Stimulated activated CD8-positive, alpha-beta memory T cell treated with anti-CD3 and anti-CD28 coated beads, Interleukin-2, amount 100 ng/mL, for 48 hours (primary cell): ENCODE results near the gene SEMA4G.

Source experiments
- DNase-seq, 2 donors: peaks; one replicate each; pipeline ENCODE4 v3.0.0-alpha.2; 2020; ENCODE audit warnings: low read depth in 2 of 2

Gene SEMA4G

GRCh38 chr10:101006593-101007098 is 37.3 kb downstream of the SEMA4G start:
- no peak for DNase-seq

DNA sequence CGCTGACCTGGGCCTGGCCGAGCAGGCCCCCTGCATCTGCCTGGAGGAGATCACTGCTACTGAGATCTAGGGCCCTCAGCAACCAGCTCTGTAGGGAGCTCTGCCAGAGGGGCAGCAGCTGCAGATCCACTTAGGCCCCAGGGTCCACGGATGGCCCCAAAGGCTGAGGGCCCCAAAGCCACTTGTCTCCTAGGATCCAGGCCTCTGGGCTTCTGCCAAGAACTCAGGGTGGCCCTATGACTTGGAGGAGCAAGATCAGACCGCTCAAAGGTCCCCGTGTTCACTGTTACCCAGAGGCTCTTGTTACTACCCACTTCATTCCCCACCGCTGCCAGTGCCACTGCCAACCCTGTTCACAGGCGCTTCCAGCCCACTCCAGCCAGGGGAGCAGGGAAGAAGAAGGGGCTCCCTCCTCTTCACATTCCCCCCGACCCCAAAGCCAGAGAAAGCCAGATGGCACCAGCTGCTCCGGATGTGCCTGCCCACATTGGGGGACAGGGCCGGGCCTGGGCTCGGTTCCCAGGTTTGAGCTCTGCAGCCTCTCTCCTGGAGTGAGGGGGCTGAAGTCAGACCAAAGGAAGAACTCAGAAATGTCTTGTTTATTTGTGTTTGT is 37.9 kb downstream of the SEMA4G start:
- no peak for DNase-seq

- no peak for DNase-seq
Measured at GRCh38 chr10:101007915-101008822, 38.9 kb downstream of the SEMA4G start.

DNA sequence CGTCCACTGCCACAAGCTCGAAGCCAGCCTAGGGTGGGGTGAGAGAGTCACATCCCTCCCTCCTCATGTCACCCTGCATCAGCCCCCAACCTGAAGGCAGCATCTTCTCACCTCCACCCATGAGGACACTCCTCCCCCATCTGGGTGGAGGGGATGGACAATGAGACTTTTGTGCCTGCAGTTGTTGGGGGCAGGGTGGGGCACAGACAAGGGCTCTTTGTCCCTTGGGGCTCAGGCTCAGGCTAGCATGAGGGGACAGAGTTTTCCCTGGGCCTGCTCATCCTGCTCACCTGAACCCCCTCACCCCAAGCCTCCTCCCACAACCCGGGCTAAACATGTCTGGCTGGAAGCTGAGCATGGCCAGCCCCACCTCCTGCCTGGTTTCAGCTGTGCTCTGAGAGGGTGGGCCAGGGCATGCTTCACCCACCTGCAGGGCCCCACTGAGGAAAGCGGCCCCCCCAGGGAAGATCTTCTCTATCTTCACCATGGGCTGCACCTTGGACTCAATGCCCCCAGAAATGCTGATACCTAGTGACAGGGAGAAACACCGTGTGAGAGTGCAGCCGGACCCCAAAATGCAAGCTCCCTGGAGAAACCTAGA is 39.6 kb downstream of the SEMA4G start:
- no peak for DNase-seq

- no peak for DNase-seq
Measured at GRCh38 chr10:101010329-101010728, 41.0 kb downstream of the SEMA4G start.

DNA sequence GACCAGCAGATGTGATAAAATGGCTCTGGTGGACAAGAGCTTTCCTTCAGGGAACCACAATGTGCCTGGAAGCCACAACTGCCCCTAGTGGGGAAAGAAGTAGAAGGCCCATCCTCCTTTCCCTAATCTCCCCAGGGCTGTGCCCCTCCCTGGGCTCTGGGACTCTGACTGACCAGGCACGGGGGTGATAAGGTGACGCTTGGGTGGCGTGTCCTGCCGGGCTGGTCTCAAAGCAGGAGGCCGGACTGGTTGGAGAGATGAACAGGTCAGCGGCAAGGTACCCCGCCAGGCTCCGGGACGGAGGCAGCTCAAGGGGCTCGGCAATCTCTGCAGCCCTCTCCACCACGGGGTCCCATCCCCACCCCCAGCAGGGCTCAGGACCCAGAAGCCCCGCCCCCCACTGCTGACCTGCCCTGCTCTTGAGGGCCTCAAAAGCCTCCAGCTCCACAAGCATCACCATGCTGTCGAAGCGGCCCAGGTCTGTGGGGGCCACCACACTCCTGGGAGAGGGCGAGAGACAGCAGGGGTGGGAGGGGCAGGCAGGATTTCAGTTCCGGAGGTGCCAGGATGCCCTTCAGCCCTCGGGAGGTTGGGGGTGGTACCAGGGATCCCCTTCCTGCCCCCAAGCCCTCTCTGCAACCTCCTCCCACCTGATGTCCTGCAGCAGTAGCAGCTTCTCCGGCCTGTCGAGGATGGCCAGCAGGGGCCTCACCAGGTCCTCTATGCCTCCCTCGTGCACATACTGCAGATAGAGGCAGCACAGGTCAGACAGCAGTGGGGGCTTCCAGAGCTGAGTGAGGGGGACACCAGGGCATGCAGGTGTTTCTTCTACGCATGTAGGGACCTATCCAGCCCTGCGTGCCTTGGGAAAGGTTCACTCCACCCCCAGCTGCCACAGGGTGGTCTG is 42.5 kb downstream of the SEMA4G start:
- DNase-seq = no peak

GRCh38 chr10:101012525-101013364 is 43.4 kb downstream of the SEMA4G start:
- peak; percentile 70 to 77 for DNase-seq

DNA sequence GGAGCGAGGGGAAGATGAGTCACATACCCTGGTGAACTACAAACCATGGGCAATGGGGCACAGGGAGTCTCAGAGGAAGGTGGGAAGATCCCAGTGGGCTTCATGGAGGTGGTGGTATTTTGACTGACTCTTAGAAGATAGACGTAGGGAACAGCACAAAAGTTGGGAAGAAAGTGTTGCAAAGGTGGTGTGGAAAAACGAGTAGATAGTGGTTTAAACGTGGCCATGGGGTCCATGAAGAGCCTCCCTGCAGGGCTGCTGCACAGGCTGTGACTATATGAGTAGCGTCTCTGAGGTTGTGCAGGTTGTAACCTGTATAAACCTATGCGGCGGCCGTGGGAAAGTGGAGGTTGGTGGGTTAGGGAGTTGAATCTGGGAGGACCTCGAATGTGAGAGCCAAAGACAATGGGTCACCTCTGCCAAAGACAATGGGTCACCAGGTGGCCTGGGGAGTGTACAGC is 44.1 kb downstream of the SEMA4G start:
- no peak for DNase-seq

GRCh38 chr10:101014230-101014884 is 45.1 kb downstream of the SEMA4G start:
- peak; percentile 64 to 83 for DNase-seq

DNA sequence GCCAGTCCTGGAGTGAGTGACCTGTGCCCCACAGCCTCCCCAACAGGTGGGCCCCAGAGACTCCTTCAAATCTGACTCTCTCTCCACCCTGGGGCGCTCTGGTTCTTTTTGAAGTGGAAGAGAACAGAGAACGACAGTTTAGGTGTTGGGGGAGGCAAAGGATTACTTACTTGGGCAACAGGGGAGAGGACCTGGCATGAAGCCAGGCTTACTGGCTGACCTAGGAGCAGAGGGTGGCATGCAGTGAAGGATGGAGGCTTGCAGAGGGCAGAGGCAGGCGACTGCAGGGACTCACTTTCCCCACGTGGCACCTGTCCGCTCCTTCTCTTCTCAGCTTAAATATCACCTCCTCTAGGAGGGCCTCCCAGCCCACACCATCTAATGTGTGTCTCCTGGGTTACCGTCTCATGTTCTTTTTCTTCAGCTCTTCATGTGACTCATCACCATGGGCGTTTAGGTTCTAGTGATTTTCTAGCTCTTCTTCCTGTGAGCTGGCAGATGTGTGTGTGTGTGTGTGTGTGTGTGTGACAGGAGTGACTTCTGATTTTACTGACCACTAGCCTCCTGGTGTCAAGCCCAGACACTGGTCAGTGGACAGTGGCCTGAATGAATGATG is 45.8 kb downstream of the SEMA4G start:
- no peak for DNase-seq

GRCh38 chr10:101015582-101015973 is 46.3 kb downstream of the SEMA4G start:
- DNase-seq = no peak

DNA sequence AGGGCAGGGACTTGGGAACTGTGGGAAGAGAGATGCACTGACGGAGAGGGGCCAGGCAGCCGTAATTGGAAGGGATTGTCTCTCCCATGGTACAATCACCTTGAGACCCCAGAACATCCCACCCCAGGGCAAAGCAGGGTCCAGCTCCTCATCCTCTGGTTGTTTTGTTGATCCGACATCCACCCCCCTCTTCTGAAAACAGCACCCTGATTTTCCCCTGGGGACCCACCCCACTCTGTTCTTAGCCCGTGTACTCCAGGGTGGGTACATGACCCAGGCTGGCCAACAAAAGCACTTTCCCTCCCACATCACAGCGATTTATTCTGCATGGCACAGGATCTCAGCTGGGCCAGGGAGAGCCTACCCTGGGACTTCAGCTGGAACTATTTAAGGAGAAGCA is 47.5 kb downstream of the SEMA4G start:
- no peak for DNase-seq

GRCh38 chr10:101018118-101018599 is 48.9 kb downstream of the SEMA4G start:
- DNase-seq = no peak

DNA sequence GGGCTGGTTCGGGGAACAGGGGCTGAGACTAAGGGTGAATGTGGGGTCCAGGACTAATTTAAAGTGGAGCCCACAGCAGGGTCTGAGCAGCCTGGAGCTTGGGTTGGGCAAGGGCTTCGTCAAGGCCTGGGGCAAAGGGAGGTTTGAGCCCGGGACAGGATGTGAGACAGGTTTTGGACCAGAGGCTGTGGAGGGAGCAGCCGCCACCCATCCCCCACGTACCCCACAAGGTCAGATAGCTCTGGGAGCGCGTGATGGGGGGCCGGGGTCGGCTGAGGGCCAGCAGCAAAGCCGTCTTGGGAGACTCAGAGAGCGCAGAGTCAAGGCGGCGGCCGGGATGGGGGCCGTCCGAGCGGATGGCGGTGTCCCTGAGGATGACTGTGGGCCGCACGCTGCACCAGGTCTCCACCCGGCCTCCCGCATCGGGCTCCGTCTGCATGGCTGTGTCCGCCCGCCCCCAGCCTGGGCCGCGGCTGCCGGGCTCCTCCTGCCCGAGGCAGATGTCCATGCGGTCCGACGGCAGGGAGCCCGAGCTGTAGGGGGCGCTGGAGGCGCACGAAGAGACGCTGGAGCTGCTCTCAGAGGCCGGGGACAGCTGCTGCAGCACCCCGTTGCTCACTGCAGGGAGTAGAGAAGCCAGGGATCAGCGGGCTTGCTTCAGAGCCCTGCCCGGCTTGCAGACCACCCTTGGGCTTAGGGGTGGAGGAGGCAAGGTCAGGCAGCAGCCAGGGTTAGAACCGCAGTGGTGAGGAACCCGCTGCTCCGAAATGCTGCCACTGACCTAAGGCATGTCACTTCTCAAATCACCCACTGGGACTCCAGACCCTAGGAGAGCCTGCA is 49.5 kb downstream of the SEMA4G start:
- DNase-seq = peak; percentile 81 to 87
